ENCODE measurements around the gene ARHGEF19. TPM values are rescaled to one million over a fixed set of nuclear protein-coding genes. Genes with fewer than 3 reads are reported as not detected.

Gene ARHGEF19
- total and polyA plus RNA-seq, 2 of the 13 experiments (the other 11 are each of a cell fraction or from before 2014, with no cell fraction given) = 1.7 to 1.8 TPM

DNA sequence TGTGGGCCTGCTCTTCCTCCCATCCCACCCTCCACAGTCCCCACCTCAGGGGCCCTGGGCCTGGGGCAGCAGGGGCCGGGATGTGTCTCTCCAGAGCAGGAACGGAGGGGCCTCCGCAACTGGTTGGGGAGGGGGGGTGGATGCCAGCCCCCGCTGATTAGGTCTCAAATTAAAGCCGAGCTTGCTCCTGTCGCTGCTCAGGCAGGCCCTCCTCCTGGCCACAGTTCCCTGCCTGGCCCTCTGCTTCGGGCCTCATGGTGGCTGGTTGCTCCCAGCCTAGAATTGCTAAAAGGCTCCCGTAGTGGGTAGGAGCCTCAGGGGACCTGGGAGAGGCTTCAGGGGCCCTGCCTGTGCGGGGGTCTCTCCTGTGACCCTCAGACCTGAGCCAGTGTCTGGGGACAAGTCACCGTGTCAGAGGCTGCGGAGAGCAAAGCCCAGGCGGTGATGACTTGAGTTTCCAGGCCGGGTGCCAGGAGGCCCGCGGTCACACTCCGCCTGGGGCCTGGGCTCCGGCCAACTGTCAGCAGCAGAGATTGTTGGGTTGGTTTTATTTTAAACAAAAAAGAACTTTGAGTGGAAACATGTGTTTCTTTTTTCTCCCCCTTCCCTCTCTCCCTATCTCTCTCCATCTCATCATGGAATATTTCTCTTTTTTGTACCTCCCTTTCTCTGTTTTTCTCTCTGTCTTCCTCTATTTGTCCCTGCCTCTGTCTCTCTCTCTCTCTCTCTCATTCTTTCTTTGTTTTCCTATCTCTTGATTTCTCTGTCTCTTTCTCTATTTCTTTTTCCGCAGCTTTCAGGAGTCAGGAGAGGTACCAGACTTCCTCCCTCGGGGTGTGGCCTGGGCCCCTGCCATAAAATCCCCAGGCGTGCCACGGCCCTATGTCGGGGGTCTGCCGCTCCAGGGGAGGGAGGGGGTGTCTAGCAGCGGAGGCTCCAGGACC, 36.6 kb downstream of the ARHGEF19 start (continued):
- TF ChIP-seq, protein P1, sequence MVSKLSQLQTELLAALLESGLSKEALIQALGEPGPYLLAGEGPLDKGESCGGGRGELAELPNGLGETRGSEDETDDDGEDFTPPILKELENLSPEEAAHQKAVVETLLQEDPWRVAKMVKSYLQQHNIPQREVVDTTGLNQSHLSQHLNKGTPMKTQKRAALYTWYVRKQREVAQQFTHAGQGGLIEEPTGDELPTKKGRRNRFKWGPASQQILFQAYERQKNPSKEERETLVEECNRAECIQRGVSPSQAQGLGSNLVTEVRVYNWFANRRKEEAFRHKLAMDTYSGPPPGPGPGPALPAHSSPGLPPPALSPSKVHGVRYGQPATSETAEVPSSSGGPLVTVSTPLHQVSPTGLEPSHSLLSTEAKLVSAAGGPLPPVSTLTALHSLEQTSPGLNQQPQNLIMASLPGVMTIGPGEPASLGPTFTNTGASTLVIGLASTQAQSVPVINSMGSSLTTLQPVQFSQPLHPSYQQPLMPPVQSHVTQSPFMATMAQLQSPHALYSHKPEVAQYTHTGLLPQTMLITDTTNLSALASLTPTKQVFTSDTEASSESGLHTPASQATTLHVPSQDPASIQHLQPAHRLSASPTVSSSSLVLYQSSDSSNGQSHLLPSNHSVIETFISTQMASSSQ (IDR thresholded peaks at IDR 0.05; ENCODE audit: low read depth) = no peak
- TF ChIP-seq, protein P1 (CRISPR knock-in tag; IDR thresholded peaks at IDR 0.05; ENCODE audit: borderline replicate concordance) = no peak
- TF ChIP-seq REPIN1 (CRISPR knock-in tag; IDR thresholded peaks at IDR 0.05; ENCODE audit: borderline replicate concordance, low read depth) (no peak), REXO4 (CRISPR knock-in tag; IDR thresholded peaks at IDR 0.05; ENCODE audit: borderline replicate concordance) (no peak), GZF1 (CRISPR knock-in tag; IDR thresholded peaks at IDR 0.05) (no peak), GTF2F1 (IDR thresholded peaks at IDR 0.05; ENCODE audit: low read length) (no peak), MTF1 (CRISPR knock-in tag; IDR thresholded peaks at IDR 0.05) (no peak), ZNF432 (CRISPR knock-in tag; IDR thresholded peaks at IDR 0.05; ENCODE audit: borderline replicate concordance) (no peak), ZNF589 (CRISPR knock-in tag; conservative IDR thresholded peaks at IDR 0.05) (no peak), YEATS2 (CRISPR knock-in tag; IDR thresholded peaks at IDR 0.05; ENCODE audit: borderline replicate concordance) (no peak; the same call in 1 of the 2 replicates), KAT7 (CRISPR knock-in tag; IDR thresholded peaks at IDR 0.05; ENCODE audit: borderline replicate concordance) (0 out of 2 replicates have a peak, but pooled peaks have one; percentile 34), MZF1 (CRISPR knock-in tag; IDR thresholded peaks at IDR 0.05; ENCODE audit: borderline replicate concordance) (no peak)
- TF ChIP-seq, protein P2, sequence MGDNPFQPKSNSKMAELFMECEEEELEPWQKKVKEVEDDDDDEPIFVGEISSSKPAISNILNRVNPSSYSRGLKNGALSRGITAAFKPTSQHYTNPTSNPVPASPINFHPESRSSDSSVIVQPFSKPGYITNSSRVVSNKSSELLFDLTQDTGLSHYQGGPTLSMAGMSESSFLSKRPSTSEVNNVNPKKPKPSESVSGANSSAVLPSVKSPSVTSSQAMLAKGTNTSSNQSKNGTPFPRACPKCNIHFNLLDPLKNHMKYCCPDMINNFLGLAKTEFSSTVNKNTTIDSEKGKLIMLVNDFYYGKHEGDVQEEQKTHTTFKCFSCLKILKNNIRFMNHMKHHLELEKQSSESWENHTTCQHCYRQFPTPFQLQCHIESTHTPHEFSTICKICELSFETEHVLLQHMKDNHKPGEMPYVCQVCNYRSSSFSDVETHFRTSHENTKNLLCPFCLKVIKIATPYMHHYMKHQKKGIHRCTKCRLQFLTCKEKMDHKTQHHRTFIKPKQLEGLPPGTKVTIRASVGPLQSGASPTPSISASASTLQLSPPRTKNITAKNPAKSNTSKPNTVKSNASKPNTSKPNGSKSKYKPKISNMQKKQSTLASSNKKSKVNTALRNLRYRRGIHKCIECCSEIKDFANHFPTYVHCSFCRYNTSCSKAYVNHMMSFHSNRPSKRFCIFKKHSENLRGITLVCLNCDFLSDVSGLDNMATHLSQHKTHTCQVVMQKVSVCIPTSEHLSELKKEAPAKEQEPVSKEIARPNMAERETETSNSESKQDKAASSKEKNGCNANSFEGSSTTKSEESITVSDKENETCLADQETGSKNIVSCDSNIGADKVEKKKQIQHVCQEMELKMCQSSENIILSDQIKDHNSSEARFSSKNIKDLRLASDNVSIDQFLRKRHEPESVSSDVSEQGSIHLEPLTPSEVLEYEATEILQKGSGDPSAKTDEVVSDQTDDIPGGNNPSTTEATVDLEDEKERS (CRISPR knock-in tag; IDR thresholded peaks at IDR 0.05) = no peak
- TF ChIP-seq, protein P3, sequence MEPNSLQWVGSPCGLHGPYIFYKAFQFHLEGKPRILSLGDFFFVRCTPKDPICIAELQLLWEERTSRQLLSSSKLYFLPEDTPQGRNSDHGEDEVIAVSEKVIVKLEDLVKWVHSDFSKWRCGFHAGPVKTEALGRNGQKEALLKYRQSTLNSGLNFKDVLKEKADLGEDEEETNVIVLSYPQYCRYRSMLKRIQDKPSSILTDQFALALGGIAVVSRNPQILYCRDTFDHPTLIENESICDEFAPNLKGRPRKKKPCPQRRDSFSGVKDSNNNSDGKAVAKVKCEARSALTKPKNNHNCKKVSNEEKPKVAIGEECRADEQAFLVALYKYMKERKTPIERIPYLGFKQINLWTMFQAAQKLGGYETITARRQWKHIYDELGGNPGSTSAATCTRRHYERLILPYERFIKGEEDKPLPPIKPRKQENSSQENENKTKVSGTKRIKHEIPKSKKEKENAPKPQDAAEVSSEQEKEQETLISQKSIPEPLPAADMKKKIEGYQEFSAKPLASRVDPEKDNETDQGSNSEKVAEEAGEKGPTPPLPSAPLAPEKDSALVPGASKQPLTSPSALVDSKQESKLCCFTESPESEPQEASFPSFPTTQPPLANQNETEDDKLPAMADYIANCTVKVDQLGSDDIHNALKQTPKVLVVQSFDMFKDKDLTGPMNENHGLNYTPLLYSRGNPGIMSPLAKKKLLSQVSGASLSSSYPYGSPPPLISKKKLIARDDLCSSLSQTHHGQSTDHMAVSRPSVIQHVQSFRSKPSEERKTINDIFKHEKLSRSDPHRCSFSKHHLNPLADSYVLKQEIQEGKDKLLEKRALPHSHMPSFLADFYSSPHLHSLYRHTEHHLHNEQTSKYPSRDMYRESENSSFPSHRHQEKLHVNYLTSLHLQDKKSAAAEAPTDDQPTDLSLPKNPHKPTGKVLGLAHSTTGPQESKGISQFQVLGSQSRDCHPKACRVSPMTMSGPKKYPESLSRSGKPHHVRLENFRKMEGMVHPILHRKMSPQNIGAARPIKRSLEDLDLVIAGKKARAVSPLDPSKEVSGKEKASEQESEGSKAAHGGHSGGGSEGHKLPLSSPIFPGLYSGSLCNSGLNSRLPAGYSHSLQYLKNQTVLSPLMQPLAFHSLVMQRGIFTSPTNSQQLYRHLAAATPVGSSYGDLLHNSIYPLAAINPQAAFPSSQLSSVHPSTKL (CRISPR knock-in tag; IDR thresholded peaks at IDR 0.05) = peak; percentile 22; the same call in 1 of the 2 replicates
- TF ChIP-seq, protein P4, sequence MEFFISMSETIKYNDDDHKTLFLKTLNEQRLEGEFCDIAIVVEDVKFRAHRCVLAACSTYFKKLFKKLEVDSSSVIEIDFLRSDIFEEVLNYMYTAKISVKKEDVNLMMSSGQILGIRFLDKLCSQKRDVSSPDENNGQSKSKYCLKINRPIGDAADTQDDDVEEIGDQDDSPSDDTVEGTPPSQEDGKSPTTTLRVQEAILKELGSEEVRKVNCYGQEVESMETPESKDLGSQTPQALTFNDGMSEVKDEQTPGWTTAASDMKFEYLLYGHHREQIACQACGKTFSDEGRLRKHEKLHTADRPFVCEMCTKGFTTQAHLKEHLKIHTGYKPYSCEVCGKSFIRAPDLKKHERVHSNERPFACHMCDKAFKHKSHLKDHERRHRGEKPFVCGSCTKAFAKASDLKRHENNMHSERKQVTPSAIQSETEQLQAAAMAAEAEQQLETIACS (CRISPR knock-in tag; IDR thresholded peaks at IDR 0.05) = no peak

Measured in HepG2 (cell line).